ENCODE results near the gene AMACR. TPM values are rescaled to one million over a fixed set of nuclear protein-coding genes. Genes with fewer than 3 reads are reported as not detected.

AMACR gene
- total RNA-seq (2021; ENCODE audit: unreplicated experiment) (20.6 TPM), Bru-seq, nascent RNA (percentile 64 among the genes with signal in this experiment), BruChase-seq, experiment 1, labeled RNA remaining after a 2-hour chase (percentile 80 among the genes with signal in this experiment), BruChase-seq, experiment 2, labeled RNA remaining after a 6-hour chase (percentile 77 among the genes with signal in this experiment)
- polyA plus RNA-seq (2012; ENCODE audit: insufficient read length): 12.4 TPM
- long read RNA-seq, full-length matches to known transcripts: 45 of 48 reads
- long read RNA-seq, partial matches to known transcripts: 1 of 48 reads
- long read RNA-seq, other reads (novel, unspliced or antisense): 2 of 48 reads

DNA sequence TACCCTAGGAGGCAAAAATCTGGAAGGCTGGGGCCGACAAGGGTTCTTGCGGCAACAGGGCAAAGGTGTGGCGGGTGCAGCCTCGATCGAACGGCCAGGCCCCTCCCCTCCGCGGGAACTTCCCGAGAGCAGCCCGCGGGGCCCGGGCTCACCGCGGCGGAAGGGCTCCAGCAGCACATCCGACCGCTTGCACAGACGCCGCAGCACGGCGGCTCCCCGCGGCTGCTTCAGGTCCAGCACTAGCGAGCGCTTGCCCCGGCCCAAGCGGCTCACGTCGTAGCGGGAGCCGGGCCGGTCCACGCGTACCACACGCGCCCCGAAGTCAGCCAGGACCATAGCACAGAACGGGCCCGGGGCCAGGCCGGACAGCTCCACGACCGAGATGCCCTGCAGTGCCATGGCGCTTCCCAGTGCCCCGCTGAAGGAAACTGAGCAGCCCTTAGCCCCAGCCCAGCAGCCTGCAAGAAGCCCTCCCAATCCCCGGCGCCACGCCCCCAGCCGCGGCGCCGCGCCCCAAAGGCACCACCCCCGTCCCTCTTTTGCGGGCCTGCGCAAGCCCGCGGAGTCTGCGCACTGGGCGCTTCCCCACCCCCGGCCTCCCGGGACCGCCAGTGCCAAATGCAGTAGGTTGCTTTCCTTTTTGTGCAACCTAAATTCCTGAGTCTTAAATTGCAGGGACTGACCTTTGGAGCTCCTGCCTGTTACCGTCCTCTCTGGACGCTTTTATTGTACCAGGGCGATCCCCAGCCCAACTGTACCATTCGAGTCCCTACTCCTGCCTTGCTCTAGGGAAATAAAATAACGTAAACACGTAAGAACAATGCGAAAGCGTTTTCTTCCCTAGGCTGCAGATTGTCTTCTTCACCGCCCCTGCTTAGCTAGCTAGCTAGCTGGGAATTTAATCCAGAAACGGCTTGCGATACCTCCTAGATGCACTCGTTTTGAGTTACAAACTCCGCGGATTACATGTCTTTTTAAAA, at the start of gene AMACR:
Gene AMACR, minus strand, starts transcription at position 430 of the 980 bp plus-strand sequence. Its CDS starts 31 bp downstream, at position 399.
- Histone ChIP-seq H3K4me1 (ENCODE audit: control insufficient read depth, insufficient read depth, low read length) (peaks cover 8% of the 10 kb centered on the region), H3K27ac (ENCODE audit: low read length) (peak within 1 kb of the TSS; percentile 99), H3K4me3 (ENCODE audit: low read depth in 2 of 2, low read length in 2 of 2) (peak within 1 kb of the TSS; percentile 79 to 90), H3K27me3 (ENCODE audit: control insufficient read depth, insufficient read depth, low read length) (no peaks in the 10 kb centered on the region), H3K36me3 (ENCODE audit: control insufficient read depth, insufficient read depth, low read length) (no peaks in the 10 kb centered on the region; the same call in 1 of the 2 replicates), H3K9me3 (ENCODE audit: control insufficient read depth, insufficient read depth, low read depth, low read length) (no peaks in the 10 kb centered on the region)
- TF ChIP-seq POLR2AphosphoS5 (IDR thresholded peaks at IDR 0.05; ENCODE audit: low read depth, low read length) (peak; percentile 95), SIN3A (IDR thresholded peaks at IDR 0.05; ENCODE audit: borderline replicate concordance, insufficient read depth, low read depth, low read length) (0 out of 2 replicates have a peak, but pooled peaks have one; percentile 50), TCF7L2 (IDR thresholded peaks at IDR 0.05; ENCODE audit: low read depth, low read length) (no peak), REST (IDR thresholded peaks at IDR 0.05; ENCODE audit: insufficient read depth in 1 of 2, low read depth in 2 of 2, low read length in 1 of 2) (peak in 1 of 2 experiments; percentile 42; a peak in 2 of 4 replicates), CTCF (IDR thresholded peaks at IDR 0.05) (no peak)
- intact Hi-C loops (cut with micrococcal nuclease; ENCODE audit: unreplicated experiment): loop anchor here (5.0 kb wide), 1 partner anchor 459 kb away; no protein-coding TSS in a partner anchor
- DNase-seq (ENCODE audit: low read depth, low spot score): peak; percentile 61
- POLR2A ChIA-PET: no interaction called here
- in situ Hi-C loops (cut with HindIII; ENCODE audit: low pct_unique_long_range_greater_than_20kb, low sequenced_read_pairs): no loop called here
- CTCF ChIA-PET: no interaction called here
- peak; percentile 96 for ATAC-seq
- no TSS peak for BruUV-seq (replicated peaks)

DNA sequence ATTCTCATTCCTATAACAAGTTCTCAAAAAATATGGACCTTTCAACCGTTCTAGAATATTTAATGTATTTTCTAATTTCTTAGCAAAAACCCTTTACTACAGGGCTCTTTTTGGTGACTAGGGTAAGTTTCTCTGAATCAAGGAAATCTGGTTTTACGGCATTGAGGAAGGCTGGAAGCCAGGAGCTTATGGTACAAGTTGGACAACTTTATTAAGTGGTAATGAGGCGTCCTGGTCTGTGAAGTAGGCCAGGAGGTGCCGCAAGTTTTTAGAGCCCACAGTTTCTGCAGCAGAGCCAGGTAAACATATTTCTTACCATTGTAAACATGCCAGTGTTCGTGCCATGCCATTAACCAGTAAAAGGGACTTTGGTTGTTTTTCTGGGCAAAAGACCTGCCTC, 49.7 kb upstream of the AMACR start:
- in situ Hi-C loops (cut with HindIII; ENCODE audit: low pct_unique_long_range_greater_than_20kb, low sequenced_read_pairs): no loop called here
- POLR2A ChIA-PET: no interaction called here
- intact Hi-C loops (cut with micrococcal nuclease; ENCODE audit: unreplicated experiment): no loop called here

More for the DNA sequence above, 49.7 kb upstream of the AMACR start:
- Histone ChIP-seq H3K4me3 (ENCODE audit: low read depth in 2 of 2, low read length in 2 of 2) (no peak overlapping the region), H3K4me1 (ENCODE audit: control insufficient read depth, insufficient read depth, low read length) (no peaks in the 10 kb centered on the region), H3K27ac (ENCODE audit: low read length) (no peak overlapping the region), H3K27me3 (ENCODE audit: control insufficient read depth, insufficient read depth, low read length) (no peaks in the 10 kb centered on the region), H3K36me3 (ENCODE audit: control insufficient read depth, insufficient read depth, low read length) (no peaks in the 10 kb centered on the region), H3K9me3 (ENCODE audit: control insufficient read depth, insufficient read depth, low read depth, low read length) (no peaks in the 10 kb centered on the region)
- CTCF ChIA-PET: no interaction called here
- DNase-seq (ENCODE audit: low read depth, low spot score): no peak
- no peak for ATAC-seq
- no TSS peak for BruUV-seq (replicated peaks)
- TF ChIP-seq POLR2AphosphoS5 (IDR thresholded peaks at IDR 0.05; ENCODE audit: low read depth, low read length): no peak
- no peak for TF ChIP-seq REST (IDR thresholded peaks at IDR 0.05; ENCODE audit: insufficient read depth in 1 of 2, low read depth in 2 of 2, low read length in 1 of 2)
- no peak for TF ChIP-seq TCF7L2 (IDR thresholded peaks at IDR 0.05; ENCODE audit: low read depth, low read length)
- no peak for TF ChIP-seq SIN3A (IDR thresholded peaks at IDR 0.05; ENCODE audit: borderline replicate concordance, insufficient read depth, low read depth, low read length)
- no peak for TF ChIP-seq CTCF (IDR thresholded peaks at IDR 0.05)

Measured in Panc1 (cell line).